Ishikawa (cell line): ENCODE measurements around the gene EVA1A.

Experiments used
- TEAD4 ChIP-seq: IDR thresholded peaks from 2 replicates; pipeline ENCODE4 v1.6.1; 2012
- TF ChIP-seq, protein P1 (sequence below): IDR thresholded peaks from 2 replicates; pipeline ENCODE4 v1.6.1; 2012

DNA sequence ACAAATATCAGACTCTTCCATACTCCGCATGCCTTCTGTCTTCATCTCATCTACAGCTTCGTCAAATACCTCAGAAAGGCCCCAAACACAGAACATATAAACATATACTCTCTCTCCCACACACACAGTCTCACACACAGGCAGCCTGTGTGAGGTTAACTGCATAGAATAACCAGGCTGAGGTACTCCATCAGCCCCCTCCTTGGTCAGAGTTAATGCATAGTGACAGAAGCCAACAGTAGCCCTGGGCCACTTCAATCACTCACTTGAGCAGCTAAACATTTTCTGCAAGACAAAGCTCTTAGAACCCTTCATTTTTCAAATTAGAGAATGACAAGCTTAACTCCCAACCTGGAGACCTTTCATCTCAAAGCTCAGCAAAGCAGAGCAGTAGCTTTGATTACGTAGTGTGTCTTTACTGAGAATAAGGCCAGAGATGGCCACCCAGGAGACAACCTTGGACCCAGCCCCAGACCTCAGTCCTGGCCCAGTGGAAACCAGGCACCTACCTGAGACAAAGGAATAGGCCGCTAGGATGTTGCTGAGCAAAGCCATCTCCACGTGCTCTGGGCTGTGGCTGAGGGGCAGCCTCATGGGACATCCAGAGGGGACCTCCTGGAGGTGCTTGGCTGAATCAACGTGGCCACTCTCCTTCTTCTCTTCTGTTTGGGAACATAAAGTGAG lies 43.0 kb downstream of the EVA1A start:
- TF ChIP-seq TEAD4, result no peak
- TF ChIP-seq, protein P1, sequence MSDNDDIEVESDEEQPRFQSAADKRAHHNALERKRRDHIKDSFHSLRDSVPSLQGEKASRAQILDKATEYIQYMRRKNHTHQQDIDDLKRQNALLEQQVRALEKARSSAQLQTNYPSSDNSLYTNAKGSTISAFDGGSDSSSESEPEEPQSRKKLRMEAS, result no peak
